ENCODE results near the gene CRELD1.
A peak's percentile ranks its signal among the peaks of the same experiment; 100 is the strongest.
"Not testable (repeated sequence)": the region's sequence is repeated elsewhere in the genome, so short reads cannot be mapped to it uniquely, and the experiment has no call there.

CRELD1 gene

DNA sequence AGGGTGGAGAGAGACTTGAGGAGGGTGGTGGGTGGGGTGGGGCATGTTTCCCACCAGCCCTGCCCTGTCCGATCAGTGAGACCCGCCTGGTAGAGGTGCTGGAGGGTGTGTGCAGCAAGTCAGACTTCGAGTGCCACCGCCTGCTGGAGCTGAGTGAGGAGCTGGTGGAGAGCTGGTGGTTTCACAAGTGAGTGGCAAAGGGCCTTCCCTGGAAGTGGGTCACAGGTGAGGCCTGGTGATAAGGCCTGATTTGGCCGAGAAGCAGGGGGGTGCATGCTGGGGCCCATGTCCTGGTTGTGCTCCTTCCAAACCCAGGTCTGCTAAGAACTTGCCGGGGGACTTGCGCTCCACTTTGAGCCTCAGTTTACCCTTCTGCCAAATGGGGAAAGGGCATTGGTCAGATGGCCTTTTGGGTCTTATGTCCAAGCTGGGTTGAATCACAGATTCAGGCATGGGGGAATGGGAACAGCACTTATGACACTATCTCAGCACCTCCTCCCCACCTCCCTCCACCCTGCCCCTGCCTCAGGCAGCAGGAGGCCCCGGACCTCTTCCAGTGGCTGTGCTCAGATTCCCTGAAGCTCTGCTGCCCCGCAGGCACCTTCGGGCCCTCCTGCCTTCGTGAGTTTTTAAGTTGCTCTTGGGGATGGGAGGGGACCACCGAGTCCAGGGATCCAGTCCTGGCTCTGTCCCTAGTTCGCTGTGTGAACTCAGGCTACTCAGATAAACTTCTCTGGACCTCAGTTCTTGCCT, 4.0 kb downstream of the CRELD1 start:
- DNase-seq: no peak

DNA sequence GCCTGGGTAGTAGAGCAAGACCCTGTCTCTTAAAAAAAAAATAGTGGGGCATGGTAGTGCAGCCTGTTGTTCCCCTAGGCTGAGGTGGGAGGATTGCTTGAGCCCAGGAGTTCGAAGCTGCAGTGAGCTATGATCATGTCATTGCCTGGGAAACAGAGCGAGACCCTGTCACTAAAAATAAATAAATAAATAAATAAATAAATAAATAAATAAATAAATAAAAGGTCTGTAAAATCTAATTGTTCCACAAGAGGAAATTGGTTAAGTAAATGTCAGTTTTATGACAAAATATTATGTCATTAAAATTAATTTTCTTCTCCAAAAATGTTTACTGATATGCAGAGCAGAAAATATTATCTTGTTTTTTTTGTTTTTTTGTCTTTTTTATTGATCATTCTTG, 5.3 kb downstream of the CRELD1 start:
- DNase-seq: no peak

- DNase-seq: not testable (repeated sequence)
Measured at GRCh38 chr3:9939906-9940305, 6.3 kb downstream of the CRELD1 start.

GRCh38 chr3:9940746-9941145, 7.1 kb downstream of the CRELD1 start:
- no peak for DNase-seq

DNA sequence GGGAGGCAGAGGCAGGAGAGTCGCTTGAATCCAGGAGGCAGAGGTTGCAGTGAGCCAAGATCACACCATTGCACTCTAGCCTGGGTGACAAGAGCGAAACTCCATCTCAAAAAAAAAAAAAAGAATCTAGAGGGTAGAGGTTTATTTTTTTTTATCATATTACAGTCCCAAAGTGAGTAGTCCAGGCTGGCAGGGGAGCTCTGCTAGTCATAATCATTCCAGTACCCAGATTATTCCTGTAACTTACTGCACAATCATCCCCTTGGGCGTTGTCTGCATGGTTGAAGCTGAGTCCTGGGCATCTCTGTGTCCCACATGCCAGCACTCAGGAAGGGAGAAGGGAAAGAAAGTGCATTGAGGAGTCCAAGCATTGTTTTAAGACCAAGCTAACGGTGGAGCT, 8.5 kb downstream of the CRELD1 start:
- DNase-seq: no peak

DNA sequence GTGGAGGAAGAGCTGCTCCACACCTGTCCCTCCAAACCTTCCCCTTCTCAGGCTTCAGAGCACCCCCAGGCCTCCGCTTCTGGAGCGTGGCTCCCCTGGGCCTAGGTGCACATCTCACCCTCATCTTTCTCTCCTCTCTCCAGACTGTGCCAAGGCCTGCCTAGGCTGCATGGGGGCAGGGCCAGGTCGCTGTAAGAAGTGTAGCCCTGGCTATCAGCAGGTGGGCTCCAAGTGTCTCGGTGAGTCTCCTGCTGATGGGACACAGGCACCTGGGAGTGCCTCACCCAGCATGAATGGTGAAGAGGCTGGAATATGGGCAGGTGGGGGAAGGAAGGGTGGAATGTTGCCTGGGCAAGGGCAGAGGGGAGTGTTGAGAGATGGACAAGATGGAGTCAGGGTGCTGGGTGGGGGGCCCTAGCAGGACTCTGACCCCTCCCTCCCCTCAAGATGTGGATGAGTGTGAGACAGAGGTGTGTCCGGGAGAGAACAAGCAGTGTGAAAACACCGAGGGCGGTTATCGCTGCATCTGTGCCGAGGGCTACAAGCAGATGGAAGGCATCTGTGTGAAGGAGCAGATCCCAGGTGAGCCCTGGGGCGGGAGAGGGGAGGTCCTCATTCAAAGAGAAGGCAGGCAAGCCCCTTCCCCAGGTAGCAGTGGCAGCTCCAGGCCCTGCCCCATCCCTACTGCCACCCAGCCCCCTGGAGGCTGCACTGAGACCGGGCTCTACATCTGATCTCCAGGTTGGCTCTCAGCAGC, 9.5 kb downstream of the CRELD1 start:
- DNase-seq: no peak

- no peak for DNase-seq
Measured at GRCh38 chr3:9944271-9944670, 10.6 kb downstream of the CRELD1 start.

GRCh38 chr3:9945358-9945757, 11.7 kb downstream of the CRELD1 start:
- no peak for DNase-seq

- peak; percentile 88 for DNase-seq
Measured at GRCh38 chr3:9946112-9947024, 12.7 kb downstream of the CRELD1 start.

- peak; percentile 26 for DNase-seq
Measured at GRCh38 chr3:9947025-9947995, 13.7 kb downstream of the CRELD1 start.

- no peak for DNase-seq
Measured at GRCh38 chr3:9948586-9948985, 15.0 kb downstream of the CRELD1 start.

GRCh38 chr3:9949115-9949514, 15.5 kb downstream of the CRELD1 start:
- no peak for DNase-seq

DNA sequence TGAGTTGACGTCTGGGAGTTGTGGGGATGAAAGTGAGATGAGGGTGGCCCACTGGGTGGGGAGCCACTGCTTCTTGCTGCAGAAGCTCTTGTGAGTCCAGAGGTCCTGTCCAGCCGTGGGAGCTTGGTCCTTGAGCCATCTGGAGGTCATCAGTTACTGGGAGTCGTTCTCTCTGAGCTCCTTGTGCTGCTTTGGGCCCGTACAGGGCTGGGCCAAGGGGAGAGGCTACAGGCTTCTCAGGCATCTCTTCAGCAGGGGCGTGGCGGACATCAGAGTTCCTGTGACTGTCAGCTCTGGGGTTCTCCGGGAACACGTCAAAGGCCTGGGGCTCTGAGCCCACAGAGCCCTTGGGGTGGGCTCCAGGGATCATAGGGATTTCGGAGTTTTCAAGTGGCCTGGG, 16.0 kb downstream of the CRELD1 start:
- no peak for DNase-seq

- no peak for DNase-seq
Measured at GRCh38 chr3:9951126-9951525, 17.5 kb downstream of the CRELD1 start.

DNA sequence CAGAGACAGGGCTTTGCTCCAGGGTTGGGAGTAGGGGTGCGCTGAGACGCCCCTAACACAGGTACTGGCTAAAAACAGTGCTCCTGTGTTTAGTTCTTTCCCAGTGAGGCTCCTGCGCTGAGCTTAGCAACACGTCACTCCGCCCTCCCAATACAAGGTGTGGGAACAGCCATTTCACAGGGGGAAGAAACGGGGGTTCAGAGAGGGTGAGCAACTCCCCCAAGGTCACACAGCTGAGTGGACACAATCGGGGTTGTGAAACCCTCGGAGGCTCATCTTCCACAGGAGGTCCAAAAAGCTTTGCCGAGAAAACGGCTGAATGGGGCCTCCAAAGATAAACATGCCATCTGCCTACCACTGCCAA, 17.9 kb downstream of the CRELD1 start:
- no peak for DNase-seq

GRCh38 chr3:9951962-9952805, 18.6 kb downstream of the CRELD1 start, which contains the start of gene PRRT3:
Gene PRRT3, minus strand, starts transcription at chr3:9952408. Its CDS starts 2,293 bp downstream, at chr3:9950115.
- DNase-seq: no peak

DNA sequence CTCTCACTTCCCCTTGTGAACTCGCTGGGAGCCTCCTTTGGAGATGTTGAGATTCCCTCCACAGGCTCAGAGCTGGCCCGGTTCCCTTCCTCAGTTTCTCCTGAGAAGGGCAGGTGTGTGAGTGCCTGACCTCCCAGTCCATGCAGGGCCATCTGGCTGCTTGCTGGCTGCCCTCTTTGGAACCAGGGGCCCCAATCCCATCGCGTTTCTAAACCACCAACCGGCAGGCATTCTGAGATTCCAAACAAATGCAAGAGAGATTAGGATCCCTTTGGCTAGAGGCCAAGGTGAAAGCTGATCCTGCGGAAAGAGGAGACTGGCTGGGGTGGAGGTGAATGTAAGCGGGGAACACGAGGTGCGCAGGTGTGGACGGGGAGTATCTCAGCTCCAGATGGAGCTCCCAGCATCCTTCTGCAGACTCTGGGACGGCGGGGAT, 21.5 kb downstream of the CRELD1 start:
- no peak for DNase-seq

DNA sequence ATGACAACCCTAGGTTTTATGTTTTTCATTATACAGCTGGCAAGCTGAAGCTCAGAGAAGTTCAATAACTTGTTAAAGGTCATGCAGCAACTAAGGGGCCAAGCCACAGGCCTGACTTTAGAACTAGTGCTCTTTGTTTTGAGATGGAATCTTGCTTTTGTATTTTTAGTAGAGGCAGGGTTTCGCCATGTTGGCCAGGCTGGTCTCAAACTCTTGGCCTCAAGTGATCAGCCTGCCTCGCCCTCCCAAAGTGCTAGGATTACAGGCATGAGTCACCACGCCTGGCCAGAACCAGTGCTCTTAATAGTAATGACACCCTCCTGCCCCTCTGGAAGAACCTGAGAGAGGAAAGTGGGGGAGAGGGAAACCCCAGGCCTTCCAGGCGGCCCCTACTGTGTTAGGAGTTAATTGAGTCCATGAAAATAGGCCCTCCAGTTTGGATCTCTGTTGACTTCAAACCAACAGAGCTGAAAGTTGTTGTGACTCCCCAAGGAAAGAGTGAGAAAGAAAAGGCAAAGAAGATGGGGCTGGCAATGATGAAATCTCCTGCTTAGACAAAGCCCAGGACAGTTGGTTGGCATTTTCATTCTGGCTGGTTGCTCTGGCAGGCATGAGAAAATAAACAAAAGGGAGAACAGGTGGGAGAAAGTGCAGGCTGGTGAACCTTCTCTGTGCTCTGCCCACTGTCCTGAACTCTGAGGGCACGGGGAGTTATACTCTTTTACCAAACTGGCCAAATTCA, 22.1 kb downstream of the CRELD1 start:
- DNase-seq: no peak

DNA sequence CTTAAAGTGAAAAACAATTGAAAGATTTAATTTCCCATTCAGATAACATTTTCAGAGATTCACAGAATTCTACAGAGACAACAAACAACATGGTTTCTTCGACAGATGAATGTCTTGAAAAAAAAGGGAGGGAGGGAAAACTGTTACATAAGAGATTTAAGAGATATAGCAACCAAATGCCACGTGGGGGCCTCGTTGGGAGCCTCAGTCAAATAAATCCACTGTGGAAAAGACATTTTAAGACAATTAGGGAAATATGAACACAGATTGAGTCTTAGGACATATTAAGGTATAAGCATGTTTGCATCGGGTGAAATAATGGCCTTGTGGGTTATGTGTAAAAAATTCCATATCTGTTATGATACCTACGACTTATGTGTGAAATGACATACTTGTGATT, 23.6 kb downstream of the CRELD1 start:
- DNase-seq: no peak

DNA sequence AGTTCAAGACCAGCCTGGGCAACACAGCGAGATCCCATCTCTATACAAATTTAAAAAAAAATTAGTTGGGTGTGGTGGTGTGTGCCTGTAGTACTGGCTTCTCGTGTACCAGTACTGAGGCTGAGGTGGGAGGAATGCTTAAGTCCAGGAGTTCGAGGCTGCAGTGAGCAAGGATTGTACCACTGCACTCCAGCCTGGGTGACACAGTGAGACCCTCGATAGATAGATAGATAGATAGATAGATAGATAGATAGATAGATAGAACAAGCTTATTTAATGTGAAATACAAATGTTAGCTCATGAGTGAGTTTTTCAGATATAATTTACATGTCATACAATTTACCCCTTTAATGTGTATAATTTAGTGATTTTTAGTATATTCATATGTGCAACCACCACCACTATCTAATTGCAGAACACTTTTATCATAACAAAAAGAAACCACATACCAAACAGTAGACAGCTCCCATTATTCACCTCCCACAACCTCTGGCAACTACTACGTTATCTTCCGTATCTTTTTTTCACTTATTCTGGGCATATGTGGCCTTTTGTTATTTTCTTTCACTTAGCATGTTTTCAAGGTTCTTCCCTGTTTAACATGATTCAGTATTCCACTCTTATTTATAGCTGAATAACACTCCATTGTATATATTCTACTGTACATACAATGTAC, 31.7 kb downstream of the CRELD1 start:
- no peak for DNase-seq
